SH-SY5Y (cell line): ENCODE results near the gene FOSL1.

Experiments used
- GATA2 ChIP-seq: IDR thresholded peaks from 2 replicates; pipeline ENCODE4 v1.6.1; 2011; ENCODE audit warnings: mild to moderate bottlenecking, low read depth, low read length
- GATA3 ChIP-seq: IDR thresholded peaks from 2 replicates; pipeline ENCODE4 v1.6.1; 2011; ENCODE audit warnings: low read depth, mild to moderate bottlenecking, low read length, moderate library complexity

DNA sequence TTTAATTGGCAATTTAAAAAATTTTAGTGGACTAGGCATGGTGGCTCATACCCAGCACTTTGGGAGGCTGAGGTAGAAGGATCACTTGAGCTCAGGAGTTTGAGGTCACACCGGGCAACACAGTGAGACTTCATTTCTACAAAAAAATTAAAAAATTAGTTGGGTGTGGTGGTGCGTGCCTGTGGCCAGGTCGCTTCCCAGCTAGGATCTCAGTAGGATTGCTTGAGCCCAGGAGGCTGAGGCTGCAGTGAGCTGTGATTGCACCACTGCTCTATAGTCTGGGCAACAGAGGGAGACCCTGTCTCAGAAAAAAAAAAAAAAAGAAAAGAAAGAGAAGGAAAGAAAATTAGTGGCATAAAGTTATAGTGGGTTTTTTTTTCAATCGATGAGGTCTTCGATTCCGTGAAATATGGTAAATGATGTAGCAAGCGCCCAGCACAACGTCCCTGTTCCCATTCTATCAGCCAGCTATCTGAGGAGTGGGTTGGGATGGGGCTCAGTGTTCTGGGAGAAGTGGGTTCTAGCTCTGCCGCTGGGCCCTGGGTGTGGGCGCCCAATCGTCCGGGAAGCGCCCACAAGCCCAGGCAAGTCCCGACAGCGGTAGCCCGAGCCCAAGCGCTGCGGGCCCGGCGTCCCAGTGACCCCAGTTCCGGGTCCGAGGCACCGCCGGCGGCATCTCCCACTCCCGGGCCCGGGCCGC lies 1.4 kb downstream of the FOSL1 start:
- TF ChIP-seq GATA2 (no peak), GATA3 (no peak)
